ENCODE data around the gene DPYSL5.
"Not testable (repeated sequence)": the region's sequence is repeated elsewhere in the genome, so short reads cannot be mapped to it uniquely, and the experiment has no call there.

DPYSL5 gene

GRCh38 chr2:26847655-26848335 lies at the start of gene DPYSL5:
DPYSL5 (plus strand) TSS chr2:26848132; CDS start chr2:26898500, 50,368 bp downstream.
- no peak for DNase-seq (ENCODE audit: low spot score)

- DNase-seq (ENCODE audit: low spot score) = no peak
Observed at GRCh38 chr2:26801328-26801727, 46.6 kb upstream of the DPYSL5 start.

- DNase-seq (ENCODE audit: low spot score) = no peak
Observed at GRCh38 chr2:26801796-26802195, 46.1 kb upstream of the DPYSL5 start.

GRCh38 chr2:26805241-26805676 lies 42.7 kb upstream of the DPYSL5 start:
- DNase-seq (ENCODE audit: low spot score) = peak; percentile 19

- no peak for DNase-seq (ENCODE audit: low spot score)
Observed at GRCh38 chr2:26807788-26808460, 40.0 kb upstream of the DPYSL5 start.

GRCh38 chr2:26809211-26809610 lies 38.7 kb upstream of the DPYSL5 start:
- DNase-seq (ENCODE audit: low spot score) = no peak

- no peak for DNase-seq (ENCODE audit: low spot score)
Observed at GRCh38 chr2:26809876-26810577, 37.9 kb upstream of the DPYSL5 start.

- no peak for DNase-seq (ENCODE audit: low spot score)
Observed at GRCh38 chr2:26811261-26811660, 36.7 kb upstream of the DPYSL5 start.

- DNase-seq (ENCODE audit: low spot score) = no peak
Observed at GRCh38 chr2:26811791-26812694, 35.9 kb upstream of the DPYSL5 start.

- DNase-seq (ENCODE audit: low spot score) = no peak
Observed at GRCh38 chr2:26812731-26813130, 35.2 kb upstream of the DPYSL5 start.

- DNase-seq (ENCODE audit: low spot score) = not testable (repeated sequence)
Observed at GRCh38 chr2:26814072-26814765, 33.7 kb upstream of the DPYSL5 start.

- no peak for DNase-seq (ENCODE audit: low spot score)
Observed at GRCh38 chr2:26816893-26817292, 31.0 kb upstream of the DPYSL5 start.

GRCh38 chr2:26818255-26818654 lies 29.7 kb upstream of the DPYSL5 start:
- DNase-seq (ENCODE audit: low spot score) = no peak

GRCh38 chr2:26818972-26819371 lies 29.0 kb upstream of the DPYSL5 start:
- DNase-seq (ENCODE audit: low spot score) = no peak

GRCh38 chr2:26820932-26821331 lies 27.0 kb upstream of the DPYSL5 start:
- DNase-seq (ENCODE audit: low spot score) = no peak

GRCh38 chr2:26822877-26823276 lies 25.1 kb upstream of the DPYSL5 start:
- DNase-seq (ENCODE audit: low spot score) = no peak

GRCh38 chr2:26838121-26838906 lies 9.6 kb upstream of the DPYSL5 start:
- DNase-seq (ENCODE audit: low spot score) = no peak

GRCh38 chr2:26840937-26841610 lies 6.9 kb upstream of the DPYSL5 start:
- no peak for DNase-seq (ENCODE audit: low spot score)

- no peak for DNase-seq (ENCODE audit: low spot score)
Observed at GRCh38 chr2:26843041-26843440, 4.9 kb upstream of the DPYSL5 start.

GRCh38 chr2:26845021-26845420 lies 2.9 kb upstream of the DPYSL5 start:
- DNase-seq (ENCODE audit: low spot score) = no peak

Measured in kidney capillary endothelial cell (primary cell).